ENCODE results near the gene MOBP.
"Not testable (repeated sequence)": the region's sequence is repeated elsewhere in the genome, so short reads cannot be mapped to it uniquely, and the experiment has no call there.

Gene MOBP, protein sequence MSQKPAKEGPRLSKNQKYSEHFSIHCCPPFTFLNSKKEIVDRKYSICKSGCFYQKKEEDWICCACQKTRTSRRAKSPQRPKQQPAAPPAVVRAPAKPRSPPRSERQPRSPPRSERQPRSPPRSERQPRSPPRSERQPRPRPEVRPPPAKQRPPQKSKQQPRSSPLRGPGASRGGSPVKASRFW

DNA sequence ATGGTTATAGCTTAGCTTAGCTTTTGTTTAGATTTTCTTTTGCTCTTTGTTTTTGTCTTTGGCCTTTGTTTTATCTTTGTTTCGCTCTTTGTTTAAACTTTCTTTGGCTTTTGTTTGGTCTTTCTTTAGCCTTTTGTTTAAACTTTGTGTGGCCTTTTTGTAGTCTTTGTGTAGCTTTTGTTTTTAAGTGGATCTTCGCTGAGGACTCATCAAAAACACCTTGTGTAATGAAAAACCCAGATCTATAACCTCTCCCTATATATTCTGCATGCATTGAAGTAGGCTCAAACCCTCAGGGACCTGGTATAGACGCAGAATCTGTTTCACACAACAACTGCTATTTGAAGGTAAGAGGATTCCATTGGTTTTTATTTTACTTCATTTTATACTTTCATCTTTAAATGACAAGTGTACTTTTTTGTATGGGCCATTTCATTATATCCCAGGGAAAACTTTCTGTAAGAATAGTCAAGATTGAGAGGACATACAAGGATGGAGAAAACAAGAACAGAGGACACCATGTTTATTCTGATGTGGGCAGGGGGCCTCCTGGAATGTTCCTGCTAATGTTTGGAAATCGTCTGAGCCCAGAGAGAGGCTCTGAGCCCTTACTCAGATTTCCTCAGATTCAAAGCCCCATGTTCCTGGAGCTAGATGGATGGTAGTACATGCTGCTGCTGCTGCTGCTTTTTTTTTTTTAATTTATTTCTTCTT, at the start of gene MOBP:
Gene MOBP, plus strand, starts transcription at position 287 of the 714 bp plus-strand sequence. CDS start 34,390 bp downstream, outside the sequence.
- DNase-seq: no peak

DNA sequence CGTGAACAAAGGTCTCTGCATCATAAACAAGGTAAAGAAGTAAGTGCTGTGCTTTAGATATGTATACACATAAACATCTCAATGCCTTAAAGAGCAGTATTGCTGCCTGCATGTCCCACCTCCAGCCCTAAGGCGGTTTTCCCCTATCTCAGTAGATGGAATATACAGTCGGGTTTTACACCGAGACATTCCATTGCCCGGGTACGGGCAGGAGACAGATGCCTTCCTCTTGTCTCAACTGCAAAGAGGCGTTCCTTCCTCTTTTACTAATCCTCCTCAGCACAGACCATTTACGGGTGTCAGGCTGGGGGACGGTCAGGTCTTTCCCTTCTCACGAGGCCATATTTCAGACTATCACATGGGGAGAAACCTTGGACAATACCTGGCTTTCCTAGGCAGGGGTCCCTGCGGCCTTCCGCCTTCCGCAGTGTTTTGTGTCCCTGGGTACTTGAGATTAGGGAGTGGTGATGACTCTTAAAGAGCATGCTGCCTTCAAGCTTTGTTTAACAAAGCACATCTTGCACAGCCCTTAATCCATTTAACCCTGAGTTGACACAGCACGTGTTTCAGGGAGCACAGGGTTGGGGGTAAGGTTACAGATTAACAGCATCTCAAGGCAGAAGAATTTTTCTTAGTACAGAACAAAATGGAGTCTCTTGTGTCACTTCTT, 48.8 kb upstream of the MOBP start:
- DNase-seq: not testable (repeated sequence)

DNA sequence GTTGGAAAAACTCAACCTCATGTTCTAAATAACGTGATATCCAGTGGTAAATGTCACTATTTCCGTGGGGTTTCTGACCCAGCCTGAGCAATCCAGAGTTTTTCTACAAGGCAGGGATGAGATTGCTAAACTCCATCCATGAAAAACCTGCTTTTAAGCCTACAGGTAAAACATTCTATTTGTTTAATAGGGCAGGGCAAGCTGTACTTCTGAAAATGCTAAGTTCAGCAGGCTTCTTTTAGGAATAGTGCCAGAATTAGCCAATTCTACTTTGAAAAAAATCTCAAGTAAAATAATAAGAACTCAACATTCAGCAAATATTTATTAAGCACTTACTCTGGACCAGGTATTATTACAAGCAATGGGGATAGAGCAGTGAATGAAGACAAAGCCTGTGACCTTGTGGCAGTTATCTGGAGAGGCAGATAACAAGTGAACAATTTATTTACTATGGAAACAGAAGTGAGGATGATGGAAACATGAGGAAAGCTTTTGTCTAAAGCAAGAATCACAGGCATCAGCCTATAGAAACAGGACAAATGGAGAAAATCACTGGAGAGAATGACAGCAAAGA, 47.7 kb upstream of the MOBP start:
- no peak for DNase-seq

DNA sequence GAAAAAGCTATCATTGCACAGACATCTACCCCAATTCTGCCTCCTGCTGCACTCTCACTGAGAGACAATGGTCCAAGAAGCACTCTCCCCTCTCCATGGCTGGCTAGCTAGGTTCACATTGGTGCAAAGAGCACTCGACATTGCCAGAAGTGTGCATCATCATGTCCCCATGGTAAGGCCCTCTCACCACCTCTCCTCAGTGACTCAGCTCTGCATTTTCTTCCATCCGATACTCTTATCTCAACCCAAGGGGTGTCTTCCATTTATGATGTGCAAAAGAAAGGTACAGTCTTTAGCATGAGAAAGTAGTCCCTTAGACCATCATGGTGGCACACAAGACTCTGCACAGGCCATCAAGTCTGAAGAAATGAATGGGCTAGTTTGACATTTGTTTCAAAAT, 46.9 kb upstream of the MOBP start:
- no peak for DNase-seq

DNA sequence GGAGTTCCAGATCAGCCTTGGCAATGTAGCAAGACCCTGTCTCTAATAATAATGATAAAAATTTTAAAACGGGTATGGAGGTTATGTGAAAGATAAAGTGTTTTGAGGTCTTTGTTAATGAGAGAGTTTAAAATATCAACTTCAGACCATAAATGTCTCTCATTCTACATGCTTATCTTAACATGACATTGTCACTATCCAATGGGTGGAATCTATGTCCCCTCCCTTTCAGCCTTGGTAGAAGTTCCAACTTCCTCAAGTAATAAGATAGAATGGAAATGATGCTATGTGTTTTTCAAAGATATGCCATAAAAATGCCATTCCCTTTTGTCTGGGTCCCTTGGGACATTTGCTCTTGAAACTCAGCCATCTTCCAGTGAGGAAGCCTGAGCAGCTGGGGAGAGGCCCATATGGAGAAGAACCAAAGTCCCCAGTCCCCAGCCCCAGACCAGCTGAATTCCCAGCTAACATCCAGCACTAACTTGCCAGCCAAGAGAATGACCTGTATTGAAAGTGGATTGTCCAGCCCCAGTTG, 44.0 kb upstream of the MOBP start:
- no peak for DNase-seq

DNA sequence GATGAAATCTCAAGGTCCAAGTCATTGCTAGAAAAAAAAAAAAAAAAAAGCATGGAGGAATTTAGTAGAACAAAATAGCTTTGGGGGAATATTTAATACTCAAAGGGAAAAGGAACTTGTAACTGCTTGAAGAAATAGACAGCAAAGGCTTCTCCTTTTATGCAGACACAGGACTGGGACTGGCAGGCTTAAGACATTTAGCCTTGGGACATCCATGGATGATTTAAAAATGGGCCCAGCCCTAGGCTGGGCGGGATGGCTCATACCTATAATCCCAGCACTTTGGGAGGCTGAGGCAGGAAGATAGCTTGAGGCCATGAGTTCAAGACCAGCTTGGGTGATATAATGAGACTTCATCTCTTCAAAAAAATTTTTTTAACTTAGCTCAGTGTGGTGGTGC, 41.2 kb upstream of the MOBP start:
- no peak for DNase-seq

DNA sequence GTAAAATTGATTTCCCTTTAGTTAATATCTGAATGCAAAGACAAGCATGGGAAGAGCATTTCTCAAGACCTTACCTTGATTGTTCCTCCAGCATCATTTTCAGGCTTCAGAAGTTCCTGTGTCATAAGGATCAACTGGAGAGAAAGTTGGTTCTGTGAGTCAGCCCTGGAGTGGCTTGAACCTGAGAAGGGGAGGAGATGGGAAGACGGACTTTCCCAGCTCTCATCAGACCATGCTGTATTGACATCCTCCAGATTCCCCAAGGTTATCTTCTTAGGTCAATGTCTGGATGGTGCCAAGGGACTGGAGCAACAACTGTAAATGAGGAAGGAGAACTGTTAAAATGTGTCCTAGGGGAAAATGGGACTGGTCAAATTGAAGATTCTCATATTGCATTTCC, 40.0 kb upstream of the MOBP start:
- no peak for DNase-seq

DNA sequence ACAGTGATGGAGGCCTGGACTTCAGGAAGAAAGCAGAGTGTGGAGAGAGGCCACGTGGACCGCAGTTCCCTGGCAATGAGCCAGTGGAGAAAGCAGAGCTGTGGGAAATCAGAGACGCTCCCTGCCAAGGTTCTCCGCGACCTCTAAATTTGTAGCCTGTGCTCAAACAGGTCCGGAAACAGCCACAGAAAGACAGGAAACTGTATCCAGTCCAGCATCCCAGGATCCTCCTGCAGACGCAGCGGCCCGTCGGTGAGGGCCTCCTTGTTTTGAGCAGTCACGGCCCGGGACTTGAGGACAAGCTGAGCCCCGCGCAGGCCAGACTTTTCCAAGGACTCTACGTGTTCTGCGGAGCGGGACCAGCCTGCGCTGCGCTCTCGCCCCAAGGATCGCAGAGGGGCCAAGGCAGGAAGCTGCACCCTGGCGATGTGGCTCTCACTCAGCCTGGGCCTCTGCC, 38.7 kb upstream of the MOBP start:
- no peak for DNase-seq

DNA sequence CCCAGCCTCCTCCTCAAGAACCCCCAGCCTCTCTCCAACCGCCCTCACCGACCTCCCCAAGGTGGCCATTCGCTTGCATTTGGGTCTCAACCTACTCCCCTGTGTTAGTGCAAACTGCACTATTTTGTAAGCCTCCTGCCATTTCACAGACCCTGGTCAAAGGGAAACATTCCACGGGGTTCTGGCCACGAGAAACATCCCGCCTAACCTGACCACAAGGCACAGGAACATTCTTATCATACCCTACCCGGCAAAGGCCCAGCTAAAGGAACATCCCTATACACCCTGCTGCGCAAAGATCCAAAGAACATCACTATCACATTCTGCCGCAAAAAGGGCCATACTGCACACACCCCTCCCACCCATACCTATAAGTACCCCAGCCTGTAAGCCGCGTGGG, 38.0 kb upstream of the MOBP start:
- no peak for DNase-seq

DNA sequence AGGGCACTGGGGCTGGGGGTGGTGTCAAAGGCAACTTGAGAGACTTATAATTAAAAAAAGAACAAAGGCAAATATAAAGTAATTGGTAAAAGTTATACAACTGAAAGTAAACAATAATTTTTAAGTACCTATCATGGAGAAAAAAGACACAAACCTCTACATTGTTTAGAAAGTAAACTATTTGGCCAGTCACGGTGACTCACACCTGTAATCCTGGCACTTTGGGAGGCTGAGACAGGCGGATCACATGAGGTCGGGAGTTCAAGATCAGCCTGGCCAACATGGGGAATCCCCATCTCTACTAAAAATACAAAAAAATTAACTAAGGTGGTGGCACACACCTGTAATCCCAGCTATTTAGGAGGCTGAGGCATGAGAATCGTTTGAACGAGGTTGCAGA, 35.1 kb upstream of the MOBP start:
- DNase-seq: no peak

DNA sequence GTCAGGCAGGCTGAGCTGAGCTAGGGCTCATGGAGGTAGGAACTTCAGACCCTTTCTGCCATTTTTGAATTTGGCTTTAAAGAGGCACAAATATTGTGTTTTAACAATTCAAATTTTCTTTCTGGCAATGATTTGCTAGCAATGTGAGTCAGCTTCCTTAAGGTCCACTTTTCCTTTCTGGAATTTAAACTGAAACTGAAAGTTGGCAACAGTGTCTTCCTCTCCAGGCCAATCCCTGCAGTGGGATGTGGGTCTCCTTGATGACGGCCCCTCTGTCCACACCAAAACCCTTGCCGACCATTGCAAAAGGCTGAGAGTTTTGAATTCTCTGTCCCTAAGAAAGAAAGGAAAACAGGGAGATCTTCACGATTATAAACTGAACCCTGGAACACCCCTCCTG, 33.8 kb upstream of the MOBP start:
- DNase-seq: no peak

DNA sequence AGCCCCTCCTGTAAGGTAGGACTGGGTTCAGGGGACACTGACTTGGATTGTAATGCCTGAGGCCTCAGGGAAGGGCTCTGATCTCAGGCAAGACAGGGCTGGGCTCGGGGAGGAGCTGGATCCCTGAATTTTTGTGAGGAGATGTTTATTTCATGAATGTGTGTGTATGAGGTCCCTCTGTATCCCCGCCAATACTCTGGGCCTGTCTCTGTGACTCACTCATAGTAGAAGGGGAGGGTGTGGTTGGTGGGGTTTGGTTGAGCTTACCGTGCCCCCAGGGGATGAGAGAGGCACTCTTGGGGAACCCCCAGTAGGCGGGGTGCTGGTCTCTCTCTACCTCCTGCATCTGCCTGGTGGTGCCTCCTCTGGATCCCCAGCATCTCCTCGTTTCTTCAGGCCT, 32.9 kb upstream of the MOBP start:
- DNase-seq: no peak

DNA sequence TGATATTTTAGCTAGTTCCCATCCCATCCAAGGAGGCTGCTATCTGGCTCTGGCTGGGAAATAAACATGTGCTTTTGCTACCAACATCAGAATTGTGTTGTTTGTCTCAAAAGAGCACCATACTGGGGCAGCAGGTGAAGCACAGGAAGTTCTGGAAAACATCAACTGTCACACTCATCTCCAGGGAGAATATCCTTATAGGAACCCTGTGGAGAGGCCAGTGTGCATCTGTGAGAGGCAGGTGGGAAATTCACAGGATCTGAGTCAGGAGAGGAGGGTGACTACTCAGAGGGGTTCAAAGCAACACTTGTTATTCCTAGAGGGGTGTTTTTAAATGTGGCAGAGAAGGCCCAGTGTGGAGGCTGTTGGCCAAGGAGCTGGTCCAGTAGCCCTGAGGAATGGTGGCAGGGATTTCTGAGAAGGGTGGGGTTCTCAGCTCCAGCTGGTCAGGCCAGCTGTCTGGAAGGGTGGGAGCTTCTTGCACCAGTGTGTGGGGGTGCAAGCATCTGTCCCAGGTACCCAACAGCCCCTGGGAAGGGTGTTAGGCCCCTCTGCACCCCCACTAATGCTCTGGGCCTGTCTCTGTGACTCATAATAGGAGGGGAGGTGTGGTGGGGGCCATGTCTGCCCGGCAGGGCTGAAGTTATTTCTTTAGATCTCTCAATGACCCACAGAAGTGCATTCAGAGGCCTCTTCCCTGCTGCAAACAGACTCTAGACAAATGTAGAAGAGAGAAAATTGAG, 32.3 kb upstream of the MOBP start:
- DNase-seq: no peak

DNA sequence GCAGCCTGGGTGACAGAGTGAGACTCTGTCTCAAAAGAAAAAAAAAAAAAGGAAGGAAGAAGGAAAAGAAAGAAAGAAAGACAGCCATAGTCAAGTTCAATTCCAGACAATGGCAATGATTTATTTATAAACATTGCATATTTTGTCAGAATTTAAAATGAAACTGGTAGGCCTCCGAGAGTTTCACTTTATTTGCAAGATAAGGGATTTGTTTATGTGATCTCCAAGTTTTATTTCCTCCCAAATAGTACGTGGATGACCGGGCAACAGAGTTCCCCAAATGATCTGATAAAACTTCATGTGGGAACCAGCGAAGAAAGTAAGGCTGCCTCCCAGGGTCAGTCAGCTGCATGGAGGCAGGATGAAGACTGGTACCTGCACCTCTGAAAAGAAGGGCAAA, 28.6 kb upstream of the MOBP start:
- DNase-seq: no peak

DNA sequence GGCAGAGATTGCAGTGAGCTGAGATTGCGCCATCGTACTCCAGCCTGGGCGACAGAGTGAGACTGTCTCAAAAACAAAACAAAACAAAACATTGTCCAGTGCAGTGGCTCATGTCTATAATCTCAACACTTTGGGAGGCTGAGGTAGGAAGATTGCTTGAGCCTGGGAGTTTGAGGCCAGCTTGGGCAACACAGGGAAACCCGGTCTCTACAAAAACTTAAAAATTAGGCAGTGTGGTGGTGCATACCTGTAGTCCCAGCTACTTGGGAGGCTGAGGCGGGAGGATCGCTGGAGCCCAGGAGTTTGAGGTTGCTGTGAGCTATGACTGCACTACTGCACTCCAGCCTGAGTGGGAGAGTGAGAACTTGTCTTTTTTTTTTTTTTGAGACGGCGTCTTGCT, 27.2 kb upstream of the MOBP start:
- DNase-seq: no peak

DNA sequence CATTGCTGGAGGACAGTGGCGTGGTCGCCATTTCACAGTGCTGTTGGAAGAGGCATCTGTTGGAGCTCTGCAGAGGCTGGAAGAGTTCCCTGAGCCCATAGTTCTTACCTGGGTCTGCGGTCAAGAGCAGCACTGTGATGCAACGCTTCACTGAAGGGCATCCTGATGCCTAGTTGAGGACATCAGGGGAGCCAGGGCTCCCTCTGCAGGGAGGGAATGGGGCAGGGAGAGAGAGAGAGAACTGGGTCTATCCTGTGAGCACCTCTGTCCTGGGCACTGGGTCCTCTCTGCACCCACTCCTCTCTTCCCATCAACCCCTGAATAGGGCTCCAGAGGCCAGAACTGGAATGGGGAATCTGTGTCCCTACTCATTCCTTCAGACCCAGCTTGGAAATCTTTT, 23.9 kb upstream of the MOBP start:
- DNase-seq: no peak

DNA sequence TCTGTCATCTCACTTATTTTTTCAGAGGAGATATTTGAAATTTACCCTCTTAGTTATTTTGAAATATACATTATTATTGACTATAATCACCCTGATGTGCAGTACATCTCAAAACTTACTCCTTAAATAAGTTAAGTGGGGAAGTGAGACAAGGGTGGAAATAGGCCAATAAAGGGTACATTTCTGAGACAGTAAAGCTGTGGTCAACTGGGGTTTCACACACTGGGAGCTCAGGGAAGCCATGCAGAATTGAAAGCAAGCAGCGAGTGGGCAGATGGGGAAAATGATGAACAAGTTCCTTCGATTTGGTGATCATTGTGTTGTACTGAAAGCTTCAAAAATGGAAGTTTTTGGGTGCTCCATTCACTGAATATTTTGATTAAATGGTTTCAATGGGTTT, 21.6 kb upstream of the MOBP start:
- no peak for DNase-seq

DNA sequence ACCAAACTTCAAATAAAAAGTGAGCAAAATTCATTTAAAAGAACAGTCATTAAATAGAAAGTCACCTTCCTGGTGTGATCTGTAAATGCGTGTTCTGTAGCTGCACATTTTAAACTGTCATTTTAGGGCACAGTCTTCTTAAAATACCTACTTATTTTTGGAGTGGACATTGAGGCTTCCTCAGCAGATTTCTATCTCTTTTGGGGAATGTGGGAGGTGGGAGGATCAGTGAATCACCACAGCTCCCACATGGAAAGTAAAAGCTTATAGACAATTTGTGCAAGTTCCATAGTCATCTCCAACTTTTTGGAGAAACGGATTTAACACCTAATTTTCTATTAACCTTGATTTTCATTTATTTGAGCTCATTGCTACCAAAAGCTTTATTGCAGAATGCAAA, 21.0 kb upstream of the MOBP start:
- DNase-seq: no peak

DNA sequence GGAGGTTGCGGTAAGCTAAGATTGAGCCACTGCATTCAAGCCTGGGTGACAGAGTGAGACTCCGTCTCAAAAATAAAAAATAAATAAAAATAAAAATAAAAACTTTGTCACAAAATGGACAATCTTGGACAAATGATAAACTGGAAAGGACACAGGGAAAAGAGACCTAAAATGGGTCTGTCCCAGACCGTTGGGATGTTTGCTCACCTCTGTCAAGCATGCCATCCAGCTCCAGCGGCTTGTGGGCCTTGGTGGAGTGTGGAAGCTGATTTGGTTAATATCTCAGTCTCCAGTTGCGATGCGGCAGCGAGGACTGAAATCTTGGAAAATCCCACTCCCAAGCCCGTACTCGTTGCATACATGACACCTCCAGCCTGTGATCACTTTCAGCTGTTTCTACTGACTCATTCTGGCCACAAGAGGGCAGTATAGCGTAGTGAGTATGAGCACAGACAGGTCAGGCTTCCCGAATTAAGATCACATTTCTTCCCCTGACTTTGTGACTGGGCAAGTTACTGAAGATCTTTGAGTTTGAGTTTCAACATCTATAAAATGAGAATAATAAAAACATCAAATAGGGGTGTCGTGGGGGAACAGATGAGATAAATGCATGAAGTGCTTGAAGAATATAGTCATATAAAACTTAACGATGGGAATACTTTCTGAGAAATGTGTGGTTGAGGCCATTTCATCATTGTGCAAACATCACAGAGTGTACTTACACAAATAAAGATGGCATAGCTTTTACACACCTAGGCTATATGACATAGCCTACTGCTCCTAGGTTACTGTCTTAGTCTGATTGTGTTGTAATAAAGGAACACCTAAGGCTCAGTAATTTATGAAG, 19.6 kb upstream of the MOBP start:
- DNase-seq: peak; percentile 80

DNA sequence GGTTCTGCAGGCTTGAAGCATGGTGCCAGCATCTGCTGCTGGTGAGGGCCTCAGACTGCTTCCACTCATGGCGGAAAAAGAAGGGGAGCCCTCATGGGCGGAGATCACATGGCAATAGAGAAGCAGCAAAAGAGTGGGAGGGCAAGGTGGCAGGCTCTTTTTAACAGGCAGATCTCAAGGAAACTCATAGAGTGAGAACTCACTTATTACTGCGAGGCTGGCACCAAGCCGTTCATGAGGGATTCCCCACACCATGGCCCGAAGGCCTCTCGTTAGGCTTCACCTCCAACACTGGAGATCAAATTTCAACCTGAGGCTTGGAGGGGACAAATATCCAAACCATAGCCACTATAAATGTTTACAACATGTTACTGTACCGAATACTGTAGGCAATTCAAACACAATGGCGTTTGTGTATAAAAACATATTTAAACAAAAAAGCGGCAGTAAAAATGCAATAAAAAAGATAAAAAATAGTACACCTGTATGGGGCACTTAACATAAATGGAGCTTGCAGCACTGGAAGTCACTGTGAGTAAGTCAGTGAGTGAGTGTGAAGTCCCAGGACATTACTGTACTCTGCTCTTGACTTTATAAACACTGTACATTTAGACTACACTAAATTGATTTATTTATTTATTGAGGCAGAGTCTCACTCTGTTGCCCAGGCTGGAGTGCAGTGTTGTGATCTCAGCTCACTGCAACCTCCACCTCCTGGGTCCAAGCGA, 18.8 kb upstream of the MOBP start:
- DNase-seq: no peak

DNA sequence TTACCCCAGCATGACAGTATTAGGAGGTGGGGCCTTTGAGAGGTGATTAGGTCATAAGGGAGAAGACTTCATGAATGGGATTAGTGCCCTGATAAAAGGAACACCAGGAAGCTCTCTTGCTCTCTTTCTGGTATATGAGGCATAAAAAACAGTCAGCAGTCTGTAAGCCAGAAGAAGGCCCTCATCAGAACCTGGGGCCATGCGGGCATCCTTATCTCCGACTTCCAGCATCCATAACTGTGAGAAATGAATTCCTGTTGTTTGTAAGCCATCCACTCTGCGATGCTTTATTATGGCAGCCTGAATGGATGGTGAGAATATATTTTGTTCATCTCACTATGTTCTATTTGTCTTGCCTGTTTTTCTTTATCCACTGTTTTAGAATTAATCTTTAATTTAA, 17.7 kb upstream of the MOBP start:
- DNase-seq: no peak
